Central memory CD8-positive, alpha-beta T cell (primary cell): ENCODE data around the gene SVEP1.

Experiments used
- ATAC-seq: fragments of 150-1000 bp; cut with Tn5 transposase; replicated peaks from 2 replicates; pipeline ENCODE4 v1.10.0; 2022; ENCODE audit warnings: mild to moderate bottlenecking, moderate FRiP score, moderate number of reproducible peaks; ENCODE audit not compliant: poor library complexity, severe bottlenecking; ENCODE audit errors: extremely low read depth
- DNase-seq, 2 donors: peaks; one replicate each; pipeline ENCODE4 v3.0.0; 2021; ENCODE audit warnings: low spot score in 2 of 2
- H3K27ac Mint-ChIP-seq: one replicate; pipeline ENCODE4 v1.8.0; 2022; ENCODE audit warnings: low read depth, mild to moderate bottlenecking, moderate library complexity, mixed read lengths
- H3K27me3 Mint-ChIP-seq: one replicate; pipeline ENCODE4 v1.8.0; 2022; ENCODE audit warnings: mixed read lengths
- H3K36me3 Mint-ChIP-seq: one replicate; pipeline ENCODE4 v1.8.0; 2022; ENCODE audit warnings: mild to moderate bottlenecking, moderate library complexity, mixed read lengths; ENCODE audit not compliant: insufficient read depth
- H3K4me1 Mint-ChIP-seq: one replicate; pipeline ENCODE4 v1.8.0; 2022; ENCODE audit warnings: mixed read lengths
- H3K4me3 Mint-ChIP-seq: one replicate; pipeline ENCODE4 v1.8.0; 2022; ENCODE audit warnings: mild to moderate bottlenecking, moderate library complexity, mixed read lengths
- H3K9me3 Mint-ChIP-seq: one replicate; pipeline ENCODE4 v1.8.0; 2022; ENCODE audit warnings: mixed read lengths

SVEP1 gene

DNA sequence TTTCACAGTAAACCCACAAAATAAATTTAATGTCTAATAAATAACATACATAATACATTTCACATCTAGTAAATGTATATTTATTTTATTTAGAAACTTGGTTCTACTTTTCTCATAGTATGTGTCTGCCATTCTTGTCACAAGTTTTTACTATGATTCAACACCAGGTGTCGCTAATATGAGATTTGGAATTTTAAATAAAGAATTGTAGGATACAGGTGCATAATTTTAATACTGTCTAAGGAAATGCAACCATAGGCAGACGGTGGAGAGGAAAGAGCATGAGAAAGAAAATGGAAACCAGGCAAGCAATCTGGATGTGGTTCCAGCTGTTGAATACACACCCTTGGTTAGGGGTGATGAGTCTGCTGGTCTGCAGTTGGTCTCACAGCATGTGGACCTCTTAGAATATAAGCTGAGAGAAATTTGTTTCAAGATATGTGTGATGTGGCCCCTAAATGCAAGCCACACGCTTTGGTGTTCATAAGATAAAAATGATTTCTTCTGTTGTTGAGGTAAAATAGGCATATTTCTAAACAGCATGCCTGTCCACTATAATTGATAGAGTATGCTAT, 127.2 kb downstream of the SVEP1 start:
- peaks cover 5% of the 10 kb centered on the region for H3K9me3 Mint-ChIP-seq
- ATAC-seq: no peak
- H3K27me3 Mint-ChIP-seq: no peaks in the 10 kb centered on the region
- no peak for DNase-seq
- H3K36me3 Mint-ChIP-seq: no peaks in the 10 kb centered on the region
- H3K27ac Mint-ChIP-seq: no peak overlapping the region
- H3K4me1 Mint-ChIP-seq: no peaks in the 10 kb centered on the region
- H3K4me3 Mint-ChIP-seq: no peak overlapping the region

DNA sequence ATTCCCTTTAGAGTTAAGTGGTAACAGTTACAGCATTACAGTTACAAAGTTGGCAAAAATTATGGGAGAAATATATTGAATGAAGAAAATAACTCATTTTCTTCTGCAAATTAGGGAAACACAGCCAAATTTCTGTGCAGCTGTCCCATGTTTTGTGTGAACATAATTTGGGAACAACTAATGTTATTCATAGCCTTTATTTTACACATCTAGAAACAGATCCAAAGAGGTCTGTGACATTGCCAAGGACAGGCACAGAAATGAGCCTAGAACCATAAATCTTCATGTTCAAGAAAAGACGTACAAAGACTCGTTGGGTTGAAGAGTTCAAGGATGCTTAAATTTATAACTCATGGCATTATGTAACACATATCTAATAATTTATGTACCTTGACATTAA, 127.8 kb downstream of the SVEP1 start:
- Mint-ChIP-seq H3K9me3 (peaks cover 5% of the 10 kb centered on the region), H3K4me1 (no peaks in the 10 kb centered on the region), H3K4me3 (no peak overlapping the region), H3K27me3 (no peaks in the 10 kb centered on the region), H3K27ac (no peak overlapping the region), H3K36me3 (no peaks in the 10 kb centered on the region)
- ATAC-seq (no peak), DNase-seq (no peak)

- ATAC-seq (no peak), DNase-seq (no peak)
- H3K27ac Mint-ChIP-seq: no peak overlapping the region
- no peaks in the 10 kb centered on the region for H3K27me3 Mint-ChIP-seq
- H3K36me3 Mint-ChIP-seq: no peaks in the 10 kb centered on the region
- no peaks in the 10 kb centered on the region for H3K4me1 Mint-ChIP-seq
- no peak overlapping the region for H3K4me3 Mint-ChIP-seq
- H3K9me3 Mint-ChIP-seq: peaks cover 5% of the 10 kb centered on the region
These were observed 132.1 kb downstream of the SVEP1 start for GRCh38 chr9:110447476-110447875.

- Mint-ChIP-seq H3K27me3 (no peaks in the 10 kb centered on the region), H3K36me3 (no peaks in the 10 kb centered on the region), H3K27ac (no peak overlapping the region), H3K9me3 (peaks cover 5% of the 10 kb centered on the region), H3K4me1 (no peaks in the 10 kb centered on the region), H3K4me3 (no peak overlapping the region)
- ATAC-seq (no peak), DNase-seq (no peak)
These were observed 133.4 kb downstream of the SVEP1 start for GRCh38 chr9:110446171-110446570.

DNA sequence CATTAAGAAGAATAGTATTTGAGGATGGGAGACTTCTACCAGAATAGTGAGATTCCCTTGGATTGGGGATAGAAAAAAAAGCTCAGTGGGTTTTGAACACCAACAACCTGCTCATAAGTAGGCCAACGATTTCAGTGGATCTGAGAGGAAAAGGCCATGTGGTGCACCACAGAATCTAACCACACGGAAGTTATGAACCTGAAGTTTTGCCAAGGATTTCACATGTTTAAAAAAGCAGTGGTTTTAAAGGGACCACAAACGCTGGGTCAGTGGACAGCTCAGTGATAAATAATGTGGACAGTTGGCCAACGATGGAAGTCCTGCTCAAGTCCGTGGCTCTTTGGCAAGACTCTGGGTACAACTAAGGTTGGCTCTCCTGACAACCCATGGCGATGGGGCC, 134.6 kb downstream of the SVEP1 start:
- Mint-ChIP-seq H3K4me3 (no peak overlapping the region), H3K36me3 (no peaks in the 10 kb centered on the region), H3K4me1 (no peaks in the 10 kb centered on the region), H3K9me3 (no peaks in the 10 kb centered on the region), H3K27me3 (no peaks in the 10 kb centered on the region), H3K27ac (no peak overlapping the region)
- no peak for ATAC-seq
- no peak for DNase-seq

DNA sequence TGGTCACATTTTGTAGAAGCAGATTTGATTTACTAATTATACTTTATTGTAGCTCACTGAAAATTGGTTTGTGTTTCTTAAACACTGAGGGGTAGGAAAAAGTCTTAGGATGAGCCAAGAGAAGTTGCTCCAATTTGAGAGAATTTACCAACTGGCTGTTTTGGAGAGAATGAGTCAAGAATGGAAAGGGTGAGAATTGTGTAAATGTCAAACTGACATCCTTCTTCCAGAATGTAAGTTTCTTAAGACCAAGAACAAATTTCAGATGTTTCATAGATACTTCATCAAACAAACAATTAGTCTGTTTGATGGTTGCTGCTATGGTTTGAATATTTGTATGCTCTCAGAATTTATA, 135.7 kb downstream of the SVEP1 start:
- Mint-ChIP-seq H3K9me3 (no peaks in the 10 kb centered on the region), H3K27ac (no peak overlapping the region), H3K4me1 (no peaks in the 10 kb centered on the region), H3K27me3 (no peaks in the 10 kb centered on the region), H3K36me3 (no peaks in the 10 kb centered on the region), H3K4me3 (no peak overlapping the region)
- ATAC-seq (no peak), DNase-seq (no peak)

- Mint-ChIP-seq H3K27ac (no peak overlapping the region), H3K4me1 (no peaks in the 10 kb centered on the region), H3K9me3 (no peaks in the 10 kb centered on the region), H3K27me3 (no peaks in the 10 kb centered on the region), H3K36me3 (no peaks in the 10 kb centered on the region), H3K4me3 (no peak overlapping the region)
- no peak for ATAC-seq
- DNase-seq: no peak
These were observed 136.2 kb downstream of the SVEP1 start for GRCh38 chr9:110443146-110443865.

DNA sequence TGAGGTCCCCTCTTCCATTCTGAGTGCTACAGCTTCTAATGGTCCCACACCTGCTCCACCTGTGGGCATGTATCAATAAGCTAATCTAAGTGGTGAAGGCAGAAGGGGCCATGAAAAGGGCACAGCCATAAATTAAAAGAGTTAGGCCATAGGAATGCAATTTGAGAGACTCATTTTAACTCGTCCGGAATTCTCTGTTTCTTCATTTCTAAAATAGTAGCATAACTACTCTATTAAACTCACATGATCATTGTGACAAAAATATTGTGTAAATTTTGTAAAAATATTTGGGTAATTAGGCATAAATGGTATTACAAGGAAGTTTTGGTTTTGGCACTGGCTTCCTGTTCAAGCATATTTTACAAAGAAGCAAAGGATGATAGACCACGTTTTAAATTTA, 138.7 kb downstream of the SVEP1 start:
- H3K27me3 Mint-ChIP-seq: no peaks in the 10 kb centered on the region
- ATAC-seq (no peak), DNase-seq (no peak)
- H3K27ac Mint-ChIP-seq: no peak overlapping the region
- no peaks in the 10 kb centered on the region for H3K4me1 Mint-ChIP-seq
- no peaks in the 10 kb centered on the region for H3K9me3 Mint-ChIP-seq
- H3K4me3 Mint-ChIP-seq: no peak overlapping the region
- H3K36me3 Mint-ChIP-seq: no peaks in the 10 kb centered on the region

GRCh38 chr9:110440172-110440571, 139.4 kb downstream of the SVEP1 start:
- no peaks in the 10 kb centered on the region for H3K4me1 Mint-ChIP-seq
- H3K27ac Mint-ChIP-seq: no peak overlapping the region
- H3K9me3 Mint-ChIP-seq: no peaks in the 10 kb centered on the region
- H3K27me3 Mint-ChIP-seq: no peaks in the 10 kb centered on the region
- no peak overlapping the region for H3K4me3 Mint-ChIP-seq
- no peaks in the 10 kb centered on the region for H3K36me3 Mint-ChIP-seq
- DNase-seq: no peak
- ATAC-seq: no peak

DNA sequence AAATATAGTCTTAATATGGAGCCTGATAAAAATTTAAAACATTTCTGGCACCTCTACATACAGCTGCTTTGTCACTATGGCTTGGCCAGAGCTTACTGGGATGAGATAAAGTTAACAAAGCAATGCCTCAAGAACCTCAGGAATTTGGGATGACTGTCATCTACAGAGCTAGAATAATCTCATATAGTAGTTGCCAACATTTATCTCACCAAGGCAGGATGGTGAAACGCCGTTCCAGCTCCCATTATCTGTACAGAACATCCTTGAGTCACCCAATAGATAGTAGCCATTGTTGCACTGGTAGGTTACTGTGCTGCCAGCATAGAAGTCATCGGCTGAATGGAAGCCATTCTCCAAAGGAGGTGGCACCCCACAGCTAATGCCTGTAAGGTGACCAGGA, 147.3 kb downstream of the SVEP1 start:
- DNase-seq (no peak), ATAC-seq (no peak)
- no peaks in the 10 kb centered on the region for H3K9me3 Mint-ChIP-seq
- H3K27ac Mint-ChIP-seq: no peak overlapping the region
- H3K27me3 Mint-ChIP-seq: no peaks in the 10 kb centered on the region
- H3K4me3 Mint-ChIP-seq: no peak overlapping the region
- H3K36me3 Mint-ChIP-seq: no peaks in the 10 kb centered on the region
- H3K4me1 Mint-ChIP-seq: no peaks in the 10 kb centered on the region

DNA sequence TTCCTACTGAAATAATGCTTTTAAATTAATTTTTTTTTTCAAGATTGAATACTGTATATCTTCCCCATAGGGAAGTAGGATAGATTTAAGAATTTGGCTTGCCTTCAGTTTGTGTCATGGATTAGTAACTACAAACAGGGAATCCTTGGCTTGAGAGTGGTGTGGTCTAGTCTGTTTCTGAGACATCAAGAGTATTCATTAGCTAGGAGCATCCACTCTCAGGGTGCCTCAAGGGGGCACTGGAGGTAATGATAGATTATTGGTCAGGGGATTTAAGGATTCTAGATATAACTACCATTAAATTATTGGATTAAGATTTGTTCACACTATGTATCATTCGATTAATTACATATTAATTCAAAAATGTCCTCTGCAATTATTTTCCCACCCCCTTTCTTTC, 150.1 kb downstream of the SVEP1 start:
- Mint-ChIP-seq H3K36me3 (no peaks in the 10 kb centered on the region), H3K27me3 (no peaks in the 10 kb centered on the region), H3K4me1 (no peaks in the 10 kb centered on the region), H3K4me3 (no peak overlapping the region), H3K9me3 (no peaks in the 10 kb centered on the region), H3K27ac (no peak overlapping the region)
- no peak for ATAC-seq
- no peak for DNase-seq

- DNase-seq: no peak
- H3K4me3 Mint-ChIP-seq: no peak overlapping the region
- no peaks in the 10 kb centered on the region for H3K36me3 Mint-ChIP-seq
- H3K9me3 Mint-ChIP-seq: no peaks in the 10 kb centered on the region
- ATAC-seq: no peak
- no peaks in the 10 kb centered on the region for H3K27me3 Mint-ChIP-seq
- no peaks in the 10 kb centered on the region for H3K4me1 Mint-ChIP-seq
- no peak overlapping the region for H3K27ac Mint-ChIP-seq
These were observed 151.9 kb downstream of the SVEP1 start for GRCh38 chr9:110427497-110428104.

DNA sequence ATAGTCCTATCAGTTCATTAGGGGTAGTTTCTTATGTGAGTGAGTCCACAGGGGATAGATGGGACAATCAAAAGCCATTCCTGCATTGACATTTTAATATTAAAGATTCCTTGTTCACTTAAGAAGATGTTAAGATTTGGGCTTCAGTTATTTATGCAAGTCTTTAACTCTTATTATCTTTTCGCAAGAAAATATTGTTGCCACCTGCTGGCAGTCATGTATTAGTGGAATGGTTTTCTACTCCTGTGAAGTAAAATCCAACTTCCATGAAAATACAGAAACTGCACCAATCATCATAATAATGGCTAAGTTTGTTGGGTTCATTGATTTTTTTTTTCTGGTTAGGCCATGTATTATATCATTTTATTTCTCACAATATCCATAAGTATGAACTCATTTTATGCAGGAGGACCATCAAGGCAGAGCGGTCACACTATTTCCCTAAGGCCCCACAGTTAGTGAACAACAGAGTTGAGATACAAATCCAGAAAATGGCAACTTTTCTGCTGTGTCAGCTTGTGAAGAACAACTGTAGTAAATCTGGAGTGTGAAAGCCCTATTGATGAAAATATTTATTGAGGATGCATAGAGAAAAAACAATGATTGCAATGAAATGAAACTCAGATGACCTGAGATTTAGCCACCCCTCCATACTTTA, 153.4 kb downstream of the SVEP1 start:
- Mint-ChIP-seq H3K36me3 (no peaks in the 10 kb centered on the region), H3K9me3 (no peaks in the 10 kb centered on the region), H3K4me3 (no peak overlapping the region), H3K27ac (no peak overlapping the region), H3K4me1 (no peaks in the 10 kb centered on the region), H3K27me3 (no peaks in the 10 kb centered on the region)
- DNase-seq (no peak), ATAC-seq (no peak)
